Measurements from ENCODE around the gene TBL1Y.
A peak's percentile ranks its signal among the peaks of the same experiment; 100 is the strongest.

Gene TBL1Y

DNA sequence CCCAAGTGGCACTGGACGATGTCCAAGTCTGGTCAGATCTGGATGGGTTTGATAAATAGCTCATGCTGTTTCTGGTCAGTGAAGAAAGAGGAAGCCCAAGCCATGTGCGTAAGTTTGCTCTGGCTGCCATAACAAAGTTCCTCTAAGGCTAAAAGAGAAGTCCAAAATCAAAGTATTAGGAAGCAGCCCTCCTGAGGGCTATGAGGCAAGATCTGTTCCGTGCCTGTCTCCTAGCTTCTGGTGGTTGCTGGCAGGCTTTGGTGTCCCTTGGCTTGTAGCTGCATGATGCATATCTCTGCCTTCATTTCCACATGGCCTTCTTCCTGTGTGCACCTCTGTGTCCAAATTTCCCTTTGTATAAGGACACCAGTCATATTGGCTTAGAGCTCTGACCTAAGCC lies 81.5 kb downstream of the TBL1Y start:
- no peak overlapping the region for H3K4ac ChIP-seq (ENCODE audit: low read depth, low read length)
- H2BK12ac ChIP-seq (ENCODE audit: low read length): no peak overlapping the region
- no peak overlapping the region for H2AFZ ChIP-seq (ENCODE audit: insufficient read depth, low read length, poor library complexity)
- no peak overlapping the region for H3K18ac ChIP-seq (ENCODE audit: low read length)
- H3K9ac ChIP-seq (ENCODE audit: low read length): no peak overlapping the region
- H4K91ac ChIP-seq (ENCODE audit: low read depth, low read length): no peak overlapping the region
- no peaks in the 10 kb centered on the region for H3K79me2 ChIP-seq (ENCODE audit: control insufficient read depth, insufficient read depth, low read length, poor library complexity)
- H2AK5ac ChIP-seq (ENCODE audit: low read length): no peak overlapping the region
- H3K4me1 ChIP-seq (ENCODE audit: control insufficient read depth in 1 of 2, insufficient read depth in 2 of 2, low read length in 2 of 2): no peaks in the 10 kb centered on the region
- H3K4me3 ChIP-seq (ENCODE audit: low read depth, low read length): no peak overlapping the region
- no peaks in the 10 kb centered on the region for H3K36me3 ChIP-seq (ENCODE audit: control insufficient read depth in 1 of 2, insufficient read depth in 2 of 2, low read length in 2 of 2)
- H3K14ac ChIP-seq (ENCODE audit: low read length): no peak overlapping the region
- H3K23ac ChIP-seq (ENCODE audit: low read length): no peak overlapping the region
- no CpG with 5 or more reads among the region's 3 CpGs for WGBS (ENCODE audit: extremely low coverage, insufficient coverage, insufficient read length)
- DNase-seq: no peak
- H3K4me2 ChIP-seq (ENCODE audit: low read length): no peak overlapping the region
- no peak overlapping the region for H4K8ac ChIP-seq (ENCODE audit: low read depth, low read length)
- H3K79me1 ChIP-seq (ENCODE audit: low read length): no peaks in the 10 kb centered on the region
- H3K9me3 ChIP-seq (ENCODE audit: insufficient read depth, low read depth, low read length): no peaks in the 10 kb centered on the region
- no peak overlapping the region for H4K12ac ChIP-seq (ENCODE audit: low read depth, low read length)
- H2BK5ac ChIP-seq (ENCODE audit: low read depth, low read length, poor library complexity): no peak overlapping the region
- H3K27ac ChIP-seq (ENCODE audit: low read depth, low read length): no peak overlapping the region
- no peaks in the 10 kb centered on the region for H3K27me3 ChIP-seq (ENCODE audit: insufficient read depth, low read length)
- no peak overlapping the region for H2BK120ac ChIP-seq (ENCODE audit: insufficient read depth, low read length, poor library complexity)

DNA sequence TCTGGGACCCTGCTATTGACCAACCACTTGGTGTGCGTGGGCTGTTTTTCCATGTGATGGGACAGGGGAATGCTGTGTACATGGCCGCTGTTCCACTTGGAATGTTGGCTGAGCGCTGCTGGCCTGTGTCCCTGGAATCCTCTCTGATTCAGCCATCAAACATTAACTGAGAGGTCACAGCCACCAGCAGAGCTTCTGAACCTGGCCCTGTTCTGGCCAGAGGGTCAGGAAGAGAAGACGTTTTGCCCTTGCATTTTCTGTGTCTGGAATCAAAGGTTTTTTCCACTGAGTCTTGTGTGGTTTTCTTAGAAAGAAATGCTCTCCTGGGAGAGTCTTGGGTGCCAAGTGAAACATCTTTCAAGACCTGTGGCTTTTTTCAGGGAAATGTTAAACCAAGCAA lies 85.5 kb downstream of the TBL1Y start:
- Histone ChIP-seq H3K27me3 (ENCODE audit: insufficient read depth, low read length) (no peaks in the 10 kb centered on the region), H3K4me1 (ENCODE audit: control insufficient read depth in 1 of 2, insufficient read depth in 2 of 2, low read length in 2 of 2) (no peaks in the 10 kb centered on the region), H2BK12ac (ENCODE audit: low read length) (no peak overlapping the region), H2AK5ac (ENCODE audit: low read length) (no peak overlapping the region), H3K79me1 (ENCODE audit: low read length) (no peaks in the 10 kb centered on the region), H3K23ac (ENCODE audit: low read length) (no peak overlapping the region), H3K14ac (ENCODE audit: low read length) (no peak overlapping the region), H3K27ac (ENCODE audit: low read depth, low read length) (no peak overlapping the region), H3K9me3 (ENCODE audit: insufficient read depth, low read depth, low read length) (no peaks in the 10 kb centered on the region), H3K9ac (ENCODE audit: low read length) (no peak overlapping the region), H4K91ac (ENCODE audit: low read depth, low read length) (no peak overlapping the region), H3K4me2 (ENCODE audit: low read length) (no peak overlapping the region), H3K36me3 (ENCODE audit: control insufficient read depth in 1 of 2, insufficient read depth in 2 of 2, low read length in 2 of 2) (no peaks in the 10 kb centered on the region), H3K79me2 (ENCODE audit: control insufficient read depth, insufficient read depth, low read length, poor library complexity) (no peaks in the 10 kb centered on the region), H2AFZ (ENCODE audit: insufficient read depth, low read length, poor library complexity) (no peak overlapping the region), H3K18ac (ENCODE audit: low read length) (no peak overlapping the region), H2BK120ac (ENCODE audit: insufficient read depth, low read length, poor library complexity) (no peak overlapping the region), H4K12ac (ENCODE audit: low read depth, low read length) (no peak overlapping the region), H3K4ac (ENCODE audit: low read depth, low read length) (no peak overlapping the region), H3K4me3 (ENCODE audit: low read depth, low read length) (no peak overlapping the region), H4K8ac (ENCODE audit: low read depth, low read length) (no peak overlapping the region), H2BK5ac (ENCODE audit: low read depth, low read length, poor library complexity) (no peak overlapping the region)
- DNase-seq: peak in 1 of 2 donors; percentile 46
- no CpG with 5 or more reads among the region's 4 CpGs for WGBS (ENCODE audit: extremely low coverage, insufficient coverage, insufficient read length)

DNA sequence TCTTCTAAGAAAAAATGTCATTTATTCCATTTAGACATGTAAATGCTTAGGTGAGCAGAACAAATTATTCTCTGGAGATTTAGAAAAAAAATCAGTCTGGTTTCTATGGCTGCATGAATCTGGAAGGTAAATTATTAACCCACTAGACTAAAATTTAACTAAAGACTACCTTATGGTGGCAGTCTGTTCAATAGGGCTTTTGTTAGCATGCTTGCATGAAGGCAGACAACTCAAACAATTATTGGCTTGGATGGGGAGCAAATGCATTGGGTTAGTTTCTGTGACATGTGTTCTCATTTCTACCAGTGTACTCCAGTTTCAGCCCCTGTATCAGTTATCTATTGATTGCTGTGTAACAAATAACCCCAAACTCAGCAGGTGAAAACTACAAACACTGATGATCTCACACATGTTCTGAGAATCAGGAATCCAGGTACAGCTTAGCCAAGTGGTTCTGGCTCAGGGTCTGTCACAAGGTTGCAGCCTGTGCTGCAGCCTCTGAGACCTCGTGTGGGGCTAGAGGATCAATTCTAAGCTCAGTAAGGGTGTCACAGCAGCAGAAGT lies 87.1 kb downstream of the TBL1Y start:
- Histone ChIP-seq H2BK120ac (ENCODE audit: insufficient read depth, low read length, poor library complexity) (no peak overlapping the region), H3K27ac (ENCODE audit: low read depth, low read length) (no peak overlapping the region), H4K91ac (ENCODE audit: low read depth, low read length) (no peak overlapping the region), H3K18ac (ENCODE audit: low read length) (no peak overlapping the region), H2AK5ac (ENCODE audit: low read length) (no peak overlapping the region), H3K4me2 (ENCODE audit: low read length) (no peak overlapping the region), H3K36me3 (ENCODE audit: control insufficient read depth in 1 of 2, insufficient read depth in 2 of 2, low read length in 2 of 2) (no peaks in the 10 kb centered on the region), H3K23ac (ENCODE audit: low read length) (no peak overlapping the region), H2BK5ac (ENCODE audit: low read depth, low read length, poor library complexity) (no peak overlapping the region), H3K14ac (ENCODE audit: low read length) (no peak overlapping the region), H3K4ac (ENCODE audit: low read depth, low read length) (no peak overlapping the region), H3K27me3 (ENCODE audit: insufficient read depth, low read length) (no peaks in the 10 kb centered on the region), H3K4me1 (ENCODE audit: control insufficient read depth in 1 of 2, insufficient read depth in 2 of 2, low read length in 2 of 2) (no peaks in the 10 kb centered on the region), H3K4me3 (ENCODE audit: low read depth, low read length) (no peak overlapping the region), H3K79me2 (ENCODE audit: control insufficient read depth, insufficient read depth, low read length, poor library complexity) (no peaks in the 10 kb centered on the region), H3K9me3 (ENCODE audit: insufficient read depth, low read depth, low read length) (no peaks in the 10 kb centered on the region), H3K9ac (ENCODE audit: low read length) (no peak overlapping the region), H4K8ac (ENCODE audit: low read depth, low read length) (no peak overlapping the region), H4K12ac (ENCODE audit: low read depth, low read length) (no peak overlapping the region), H2AFZ (ENCODE audit: insufficient read depth, low read length, poor library complexity) (no peak overlapping the region), H3K79me1 (ENCODE audit: low read length) (no peaks in the 10 kb centered on the region), H2BK12ac (ENCODE audit: low read length) (no peak overlapping the region)
- no CpG with 5 or more reads among the region's 1 CpG for WGBS (ENCODE audit: extremely low coverage, insufficient coverage, insufficient read length)
- no peak for DNase-seq

DNA sequence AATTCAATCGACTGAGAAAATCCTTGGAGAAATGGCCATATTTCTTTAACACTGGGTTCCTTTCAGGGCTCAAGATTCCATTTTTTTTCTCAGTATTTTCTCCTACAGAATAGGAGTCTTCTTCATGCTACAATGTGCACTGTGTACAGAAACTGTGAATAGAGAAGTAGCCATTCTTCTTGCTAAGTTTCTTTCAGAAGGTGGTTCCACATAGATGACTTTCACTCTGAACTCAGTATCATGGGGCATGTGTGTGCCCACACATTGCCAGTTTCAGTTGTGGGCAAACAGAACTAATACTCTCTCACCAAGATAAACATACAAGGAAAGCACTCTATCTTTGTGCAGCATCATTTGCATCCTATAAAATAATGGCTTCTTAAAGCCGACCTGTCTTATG lies 89.4 kb downstream of the TBL1Y start:
- Histone ChIP-seq H3K9ac (ENCODE audit: low read length) (no peak overlapping the region), H2AK5ac (ENCODE audit: low read length) (no peak overlapping the region), H3K23ac (ENCODE audit: low read length) (no peak overlapping the region), H3K79me2 (ENCODE audit: control insufficient read depth, insufficient read depth, low read length, poor library complexity) (no peaks in the 10 kb centered on the region), H2BK12ac (ENCODE audit: low read length) (no peak overlapping the region), H2BK5ac (ENCODE audit: low read depth, low read length, poor library complexity) (no peak overlapping the region), H3K4me2 (ENCODE audit: low read length) (no peak overlapping the region), H3K4me1 (ENCODE audit: control insufficient read depth in 1 of 2, insufficient read depth in 2 of 2, low read length in 2 of 2) (no peaks in the 10 kb centered on the region), H4K91ac (ENCODE audit: low read depth, low read length) (no peak overlapping the region), H4K12ac (ENCODE audit: low read depth, low read length) (no peak overlapping the region), H3K9me3 (ENCODE audit: insufficient read depth, low read depth, low read length) (no peaks in the 10 kb centered on the region), H2AFZ (ENCODE audit: insufficient read depth, low read length, poor library complexity) (no peak overlapping the region), H3K4me3 (ENCODE audit: low read depth, low read length) (no peak overlapping the region), H2BK120ac (ENCODE audit: insufficient read depth, low read length, poor library complexity) (no peak overlapping the region), H3K27ac (ENCODE audit: low read depth, low read length) (no peak overlapping the region), H3K4ac (ENCODE audit: low read depth, low read length) (no peak overlapping the region), H4K8ac (ENCODE audit: low read depth, low read length) (no peak overlapping the region), H3K14ac (ENCODE audit: low read length) (no peak overlapping the region), H3K18ac (ENCODE audit: low read length) (no peak overlapping the region), H3K36me3 (ENCODE audit: control insufficient read depth in 1 of 2, insufficient read depth in 2 of 2, low read length in 2 of 2) (no peaks in the 10 kb centered on the region), H3K79me1 (ENCODE audit: low read length) (no peaks in the 10 kb centered on the region), H3K27me3 (ENCODE audit: insufficient read depth, low read length) (no peaks in the 10 kb centered on the region)
- WGBS (ENCODE audit: extremely low coverage, insufficient coverage, insufficient read length): no CpG with 5 or more reads among the region's 2 CpGs
- DNase-seq: no peak

Data from trophoblast cell (in vitro differentiated cells and primary cell).